ENCODE data around the gene ATMIN. TPM values are rescaled to one million over a fixed set of nuclear protein-coding genes. Genes with fewer than 3 reads are reported as not detected.

Gene ATMIN
- total RNA-seq, 2 experiments from 2014 or later, result 29.6 to 33.8 TPM

DNA sequence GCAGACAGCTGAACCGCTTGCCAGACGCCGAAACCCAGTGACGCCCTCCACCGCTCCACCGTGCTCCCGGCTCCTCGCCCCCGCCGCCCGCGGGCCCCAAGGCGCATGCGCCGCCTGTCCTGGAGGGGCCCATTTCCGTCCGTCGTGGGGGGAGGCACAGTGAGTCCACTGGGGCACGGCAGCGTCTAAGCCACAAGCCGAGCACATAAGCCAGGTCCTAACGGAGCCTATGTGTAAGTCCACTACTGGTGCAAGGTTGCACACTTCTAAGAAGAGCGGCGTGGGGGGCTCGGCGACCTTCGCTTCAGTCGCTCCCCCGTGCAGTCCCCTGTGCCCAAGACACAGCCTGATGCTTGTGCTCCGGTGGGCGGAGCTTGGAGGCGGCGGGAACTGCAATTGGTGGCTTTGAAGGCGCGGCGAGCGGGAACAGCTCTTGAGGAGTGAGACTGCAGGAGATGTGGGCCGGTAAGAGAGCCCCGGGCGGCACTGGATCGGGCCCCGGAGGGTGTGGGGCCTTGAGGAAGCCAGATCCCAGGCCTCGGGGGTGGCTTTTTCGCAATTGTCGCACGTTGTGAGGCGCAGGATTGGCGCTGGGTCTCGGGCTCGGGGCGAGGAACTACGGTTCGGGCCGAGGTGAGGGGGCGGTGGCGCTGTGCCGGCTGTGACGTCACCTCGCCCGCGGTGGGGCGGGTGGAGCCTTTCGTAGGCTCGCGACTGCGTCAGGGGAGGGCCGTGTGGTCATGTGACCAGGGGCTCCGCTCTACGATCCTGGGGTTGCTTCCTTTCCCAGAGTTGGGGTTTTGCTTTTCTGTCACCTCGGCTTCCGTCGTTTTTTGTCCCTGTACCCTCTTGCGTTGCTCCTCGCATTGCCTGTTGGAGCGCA, 28.6 kb upstream of the ATMIN start, which contains the start of the genes CENPN and CMC2:
TSS of gene CENPN (plus strand) at position 402 of the 883 bp plus-strand sequence. CDS start 4,726 bp downstream, outside the sequence.
TSS of gene CMC2 (minus strand) at position 73 of the 883 bp plus-strand sequence. CDS start 9,491 bp downstream, outside the sequence.
- peak; percentile 98 for DNase-seq
- ChIA-PET POLR2A (interaction anchor here (0.8 to 6.2 kb wide), 11 partner anchors 9 to 711 kb away, joined by 3 to 70 read pairs (median 4); partner anchors contain the start of genes ATMIN, C16orf46 and GAN), CTCF (interaction anchor here (0.8 to 6.1 kb wide), 4 partner anchors 10 to 29 kb away, joined by 3 to 75 read pairs (median 8); partner anchors contain the start of gene ATMIN)
- Mint-ChIP-seq H3K9me3 (no peaks in the 10 kb centered on the region), H3K4me3 (peak within 1 kb of the TSS; percentile 95), H3K27ac (peak within 1 kb of the TSS; percentile 100), H3K36me3 (ENCODE audit: low read depth) (peaks cover 48% of the 10 kb centered on the region), H3K27me3 (no peaks in the 10 kb centered on the region), H3K4me1 (peaks cover 58% of the 10 kb centered on the region)

DNA sequence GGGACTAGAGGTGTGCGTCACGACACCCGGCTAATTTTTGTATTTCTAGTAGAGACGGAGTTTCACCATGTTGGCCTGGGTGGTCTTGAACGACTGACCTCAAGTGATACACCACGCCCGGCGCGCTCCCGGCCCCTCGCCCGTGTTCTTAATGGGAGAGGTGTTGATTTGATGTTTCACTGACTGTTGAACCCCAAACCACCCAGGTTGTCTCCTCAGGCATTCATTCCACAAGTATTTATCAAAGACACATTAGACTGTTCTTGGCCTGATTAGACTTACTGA, 27.2 kb upstream of the ATMIN start:
- peaks cover 49% of the 10 kb centered on the region for H3K36me3 Mint-ChIP-seq (ENCODE audit: low read depth)
- ChIA-PET POLR2A (interaction anchor here (1.6 kb wide), 2 partner anchors 11 to 28 kb away, joined by 5 to 9 read pairs; partner anchors contain the start of gene ATMIN), CTCF (interaction anchor here (0.6 to 1.5 kb wide), 2 partner anchors 26 to 28 kb away, joined by 3 to 9 read pairs; partner anchors contain the start of gene ATMIN)
- no peaks in the 10 kb centered on the region for H3K9me3 Mint-ChIP-seq
- peak overlapping the region; percentile 100 for H3K27ac Mint-ChIP-seq
- DNase-seq, result no peak
- peaks cover 49% of the 10 kb centered on the region for H3K4me1 Mint-ChIP-seq
- H3K27me3 Mint-ChIP-seq, result no peaks in the 10 kb centered on the region
- H3K4me3 Mint-ChIP-seq, result peak overlapping the region; percentile 95

DNA sequence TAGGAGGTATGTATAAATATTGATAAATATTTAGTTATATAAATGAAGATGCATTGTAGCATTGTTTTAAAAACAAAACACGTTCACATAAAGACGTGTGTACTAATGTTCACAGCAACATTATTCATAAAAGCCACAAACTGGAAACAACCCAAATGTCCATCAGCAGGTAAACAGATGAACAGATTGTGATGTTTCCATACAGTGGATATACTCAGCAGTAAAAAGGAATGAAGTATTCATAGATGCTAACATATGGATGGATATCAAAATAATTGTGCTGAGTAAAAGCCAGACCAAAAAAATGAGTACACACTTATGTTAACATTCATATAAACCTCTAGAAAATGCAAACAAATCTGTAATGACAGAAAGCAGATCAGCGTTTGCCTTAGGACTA, 22.7 kb upstream of the ATMIN start:
- ChIA-PET CTCF (no interaction called here), POLR2A (no interaction called here)
- H3K4me1 Mint-ChIP-seq, result peaks cover 42% of the 10 kb centered on the region
- H3K9me3 Mint-ChIP-seq, result no peaks in the 10 kb centered on the region
- H3K36me3 Mint-ChIP-seq (ENCODE audit: low read depth), result peaks cover 76% of the 10 kb centered on the region
- H3K4me3 Mint-ChIP-seq, result no peak overlapping the region
- H3K27ac Mint-ChIP-seq, result no peak overlapping the region
- no peaks in the 10 kb centered on the region for H3K27me3 Mint-ChIP-seq
- DNase-seq, result no peak

DNA sequence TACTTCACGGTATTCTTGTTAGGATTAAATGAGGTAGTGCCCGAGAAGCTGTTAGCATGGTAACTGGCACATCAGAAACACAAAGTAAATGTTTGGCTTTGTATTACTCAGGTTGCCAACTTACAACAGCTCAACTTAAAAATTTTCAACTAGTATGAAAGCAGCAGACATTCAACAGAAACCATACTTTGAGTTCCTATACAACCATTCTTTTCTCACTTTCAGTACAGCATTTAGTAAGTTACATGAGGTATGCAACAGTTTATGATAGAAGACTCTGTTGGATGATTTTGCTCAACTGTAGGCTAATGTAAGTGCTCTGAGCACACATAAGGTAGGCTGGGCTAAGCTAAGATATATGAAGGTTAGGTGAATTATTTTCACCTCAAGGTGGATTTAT, 21.0 kb upstream of the ATMIN start:
- no peaks in the 10 kb centered on the region for H3K27me3 Mint-ChIP-seq
- peak overlapping the region; percentile 24 for H3K27ac Mint-ChIP-seq
- no peak overlapping the region for H3K4me3 Mint-ChIP-seq
- no peaks in the 10 kb centered on the region for H3K9me3 Mint-ChIP-seq
- no peak for DNase-seq
- H3K36me3 Mint-ChIP-seq (ENCODE audit: low read depth), result peaks cover 76% of the 10 kb centered on the region
- H3K4me1 Mint-ChIP-seq, result peaks cover 27% of the 10 kb centered on the region
- CTCF ChIA-PET, result interaction anchor here (1.0 to 1.2 kb wide), 3 partner anchors 10 to 21 kb away, joined by 3 to 6 read pairs (median 5); partner anchors contain the start of gene ATMIN
- POLR2A ChIA-PET, result interaction anchor here (0.9 to 1.5 kb wide), 4 partner anchors 11 to 63 kb away, joined by 3 to 4 read pairs (median 4); partner anchors contain the start of gene C16orf46

DNA sequence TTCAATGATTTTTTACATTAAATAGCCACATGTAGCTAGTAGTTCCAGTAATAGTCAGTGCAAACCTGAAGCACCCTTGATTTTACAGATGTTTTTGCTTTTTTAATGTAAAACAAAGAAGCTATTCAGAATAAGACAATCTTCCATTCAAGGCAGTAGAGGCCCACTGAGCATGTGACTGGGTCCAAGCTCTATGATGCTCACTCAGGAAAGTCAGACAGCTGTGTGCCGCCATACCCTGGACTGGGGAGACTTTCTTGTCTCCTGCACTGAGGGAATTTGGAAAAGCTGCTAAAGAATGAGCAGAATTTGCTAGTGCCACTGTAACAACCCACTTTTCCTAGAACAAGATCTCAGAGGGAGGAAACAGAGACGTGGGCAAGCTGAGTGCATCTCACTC, 17.1 kb upstream of the ATMIN start:
- no peaks in the 10 kb centered on the region for H3K27me3 Mint-ChIP-seq
- no peak for DNase-seq
- no peak overlapping the region for H3K4me3 Mint-ChIP-seq
- CTCF ChIA-PET, result interaction anchor here (1.1 to 2.6 kb wide), 4 partner anchors 11 to 17 kb away, joined by 3 to 14 read pairs (median 10); partner anchors contain the start of gene ATMIN
- no peak overlapping the region for H3K27ac Mint-ChIP-seq
- peaks cover 80% of the 10 kb centered on the region for H3K36me3 Mint-ChIP-seq (ENCODE audit: low read depth)
- H3K9me3 Mint-ChIP-seq, result no peaks in the 10 kb centered on the region
- POLR2A ChIA-PET, result interaction anchor here (0.7 to 1.8 kb wide), 4 partner anchors 11 to 20 kb away, joined by 3 to 6 read pairs (median 4); partner anchors contain the start of gene ATMIN
- peaks cover 9% of the 10 kb centered on the region for H3K4me1 Mint-ChIP-seq

DNA sequence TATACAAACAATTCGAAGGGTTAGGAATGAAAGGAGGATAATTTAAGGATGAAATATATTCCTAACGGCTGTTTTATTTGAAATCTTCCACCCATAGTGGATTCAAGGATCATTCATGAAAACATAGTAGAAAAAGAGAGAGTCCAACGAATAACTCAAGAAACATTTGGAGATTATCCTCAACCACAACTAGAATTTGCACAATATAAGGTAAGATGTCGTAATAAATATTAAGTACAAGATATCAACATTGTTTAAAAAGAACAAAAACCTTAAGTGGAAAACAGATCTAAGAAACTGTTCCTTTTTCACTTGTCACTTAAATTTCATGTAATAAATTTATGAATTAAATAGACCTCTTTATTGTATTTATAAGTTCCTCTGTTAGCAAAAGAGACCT, 9.2 kb upstream of the ATMIN start:
- Mint-ChIP-seq H3K4me1 (no peaks in the 10 kb centered on the region), H3K27ac (no peak overlapping the region), H3K9me3 (no peaks in the 10 kb centered on the region), H3K27me3 (no peaks in the 10 kb centered on the region), H3K36me3 (ENCODE audit: low read depth) (peaks cover 67% of the 10 kb centered on the region), H3K4me3 (no peak overlapping the region)
- ChIA-PET CTCF (interaction anchor here (0.8 kb wide), 1 partner anchor 9 kb away, joined by 3 read pairs; the partner anchor contains the start of gene ATMIN), POLR2A (no interaction called here)
- no peak for DNase-seq

DNA sequence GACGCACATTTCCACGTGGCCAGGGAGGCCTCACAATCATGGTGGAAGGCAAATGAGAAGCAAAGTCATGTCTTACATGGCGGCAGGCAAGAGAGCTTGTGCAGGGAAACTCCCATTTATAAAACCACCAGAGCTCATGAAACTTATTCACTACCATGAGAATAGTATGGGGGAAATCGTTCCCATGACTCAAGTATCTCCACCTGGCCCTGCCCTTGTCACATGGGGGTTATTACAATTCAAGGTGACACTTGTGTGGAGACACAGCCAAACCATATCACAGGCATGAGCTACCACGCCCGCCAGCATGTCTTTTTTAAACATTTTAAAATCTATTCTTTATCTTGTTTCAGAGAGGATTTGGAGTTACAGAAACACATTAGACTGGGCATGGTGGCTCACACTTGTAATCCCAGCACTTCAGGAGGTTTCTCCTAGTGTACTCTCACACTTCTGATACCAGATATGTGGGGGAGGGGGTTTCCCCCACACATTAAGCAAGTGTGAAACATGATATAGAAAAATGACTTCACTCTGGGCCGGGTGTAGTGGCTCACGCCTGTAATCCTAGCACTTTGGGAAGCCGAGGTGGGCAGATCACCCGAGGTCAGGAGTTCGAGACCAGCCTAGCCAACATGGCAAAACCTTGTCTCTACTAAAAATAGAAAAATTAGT, 5.6 kb upstream of the ATMIN start:
- no peak for DNase-seq
- peaks cover 60% of the 10 kb centered on the region for H3K36me3 Mint-ChIP-seq (ENCODE audit: low read depth)
- H3K4me3 Mint-ChIP-seq, result no peak overlapping the region
- no peak overlapping the region for H3K27ac Mint-ChIP-seq
- H3K27me3 Mint-ChIP-seq, result no peaks in the 10 kb centered on the region
- no peaks in the 10 kb centered on the region for H3K9me3 Mint-ChIP-seq
- H3K4me1 Mint-ChIP-seq, result peaks cover under 1% of the 10 kb centered on the region
- ChIA-PET POLR2A (interaction anchor here (1.3 to 8.8 kb wide), 2 partner anchors 11 to 26 kb away, joined by 6 to 70 read pairs; partner anchors contain the start of genes CENPN and CMC2), CTCF (interaction anchor here (1.0 to 1.2 kb wide), 2 partner anchors 12 to 46 kb away, joined by 3 read pairs; no protein-coding TSS in a partner anchor)

DNA sequence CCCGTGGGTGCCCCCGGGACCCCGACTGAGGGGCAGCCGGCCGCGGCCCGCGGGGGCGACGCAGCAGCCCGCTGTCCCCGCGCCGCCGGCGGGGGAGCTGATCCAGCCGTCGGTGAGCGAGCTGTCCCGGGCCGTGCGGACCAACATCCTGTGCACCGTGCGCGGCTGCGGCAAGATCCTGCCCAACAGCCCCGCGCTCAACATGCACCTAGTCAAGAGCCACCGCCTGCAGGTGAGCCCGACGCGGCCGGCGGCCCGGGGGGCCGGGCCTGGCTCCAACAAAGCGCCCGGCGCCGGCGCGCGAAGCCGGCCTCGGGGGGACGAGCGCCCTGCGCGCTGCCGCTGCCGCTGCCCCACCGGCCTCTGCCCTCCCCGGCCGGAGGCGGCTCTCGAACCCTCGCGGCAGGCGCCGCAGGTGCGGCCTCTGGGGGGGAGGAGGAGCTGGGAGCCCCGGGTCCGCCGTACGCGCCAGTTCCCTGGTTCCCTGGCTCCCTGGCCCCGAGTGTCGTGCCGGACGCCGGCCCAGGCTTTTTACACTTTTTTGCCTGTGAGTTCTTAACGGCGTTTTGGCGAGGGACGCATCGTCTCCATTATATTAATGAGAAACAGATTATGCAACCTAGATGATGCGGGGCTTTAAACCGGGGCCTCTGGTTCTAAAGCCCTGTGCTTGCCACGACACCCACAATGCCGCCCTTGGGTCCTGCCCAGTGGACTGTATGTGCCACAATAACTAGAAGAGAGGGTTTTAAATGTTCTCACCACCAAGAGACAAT, 521 bp downstream of the ATMIN start:
- CTCF ChIA-PET, result interaction anchor here (0.6 to 4.7 kb wide), 38 partner anchors 9 to 1619 kb away, joined by 3 to 75 read pairs (median 4); partner anchors contain the start of genes C16orf46, CENPN, CMC2 and GAN
- H3K27ac Mint-ChIP-seq, result peak overlapping the region; percentile 63

DNA sequence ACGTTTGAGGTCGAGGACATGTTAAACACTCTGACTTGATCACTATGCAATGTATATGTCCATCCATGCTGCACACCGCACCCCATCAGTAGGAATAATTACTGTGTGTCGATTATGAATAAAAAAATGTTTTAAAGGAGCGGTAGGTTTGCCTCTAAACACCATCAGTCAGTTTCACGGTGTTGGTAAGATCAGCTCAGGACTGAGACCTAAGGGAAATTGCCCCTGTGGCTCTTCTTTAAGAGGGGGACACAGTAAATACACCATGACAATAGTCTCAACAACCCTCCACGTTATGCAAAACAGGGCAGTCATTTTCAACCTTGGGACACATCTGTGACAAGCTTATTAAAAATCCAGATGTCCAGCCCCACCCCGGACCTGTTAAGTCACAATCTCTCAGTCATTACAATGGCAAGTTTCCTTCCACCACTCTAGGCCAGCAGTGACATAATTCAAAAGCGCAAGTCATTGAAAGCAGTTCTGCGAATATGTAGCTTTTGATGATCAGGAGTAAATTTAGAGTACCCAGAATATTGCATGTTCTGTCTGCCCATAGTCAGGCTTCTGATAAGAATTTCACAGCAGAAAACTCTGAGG, 1.2 kb downstream of the ATMIN start:
- Mint-ChIP-seq H3K9me3 (no peaks in the 10 kb centered on the region), H3K4me3 (peak overlapping the region; percentile 79), H3K36me3 (ENCODE audit: low read depth) (peaks cover 44% of the 10 kb centered on the region), H3K27me3 (no peaks in the 10 kb centered on the region), H3K4me1 (peaks cover 26% of the 10 kb centered on the region), H3K27ac (peak overlapping the region; percentile 63)
- no peak for DNase-seq
- ChIA-PET CTCF (interaction anchor here (1.1 to 4.7 kb wide), 11 partner anchors 9 to 510 kb away, joined by 3 to 75 read pairs (median 4); partner anchors contain the start of genes C16orf46, CENPN and CMC2), POLR2A (interaction anchor here (0.9 to 8.8 kb wide), 6 partner anchors 13 to 434 kb away, joined by 3 to 70 read pairs (median 8); partner anchors contain the start of genes C16orf46, CENPN and CMC2)

More for the DNA sequence above, 521 bp downstream of the ATMIN start:
- Mint-ChIP-seq H3K36me3 (ENCODE audit: low read depth) (peaks cover 45% of the 10 kb centered on the region), H3K4me3 (peak overlapping the region; percentile 79), H3K4me1 (peaks cover 26% of the 10 kb centered on the region), H3K27me3 (no peaks in the 10 kb centered on the region), H3K9me3 (no peaks in the 10 kb centered on the region)
- peak; percentile 53 for DNase-seq
- POLR2A ChIA-PET, result interaction anchor here (0.9 to 8.8 kb wide), 11 partner anchors 13 to 434 kb away, joined by 3 to 70 read pairs (median 3); partner anchors contain the start of genes C16orf46, CENPN, CMC2 and GAN

DNA sequence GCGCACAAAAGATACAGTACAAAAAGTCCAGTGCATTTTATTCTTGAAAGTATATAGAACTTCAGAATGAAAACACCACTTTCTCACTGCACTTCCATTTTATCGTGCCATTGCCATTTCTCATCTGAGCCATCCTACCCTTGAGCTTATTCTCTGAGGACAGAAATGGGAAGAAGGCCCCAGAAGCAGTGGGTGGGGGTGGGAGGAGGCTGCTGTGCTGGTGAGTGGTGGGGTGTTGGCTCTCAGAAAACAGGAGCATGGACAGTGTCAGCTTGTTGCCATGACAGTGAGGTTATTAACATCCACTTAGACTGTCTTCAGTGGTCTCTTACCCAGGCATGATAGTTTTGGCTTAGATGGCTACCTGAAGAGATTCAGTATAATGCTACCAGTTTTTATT, 4.5 kb downstream of the ATMIN start:
- POLR2A ChIA-PET, result no interaction called here
- H3K4me1 Mint-ChIP-seq, result peaks cover 25% of the 10 kb centered on the region
- no peak overlapping the region for H3K4me3 Mint-ChIP-seq
- no peak overlapping the region for H3K27ac Mint-ChIP-seq
- DNase-seq, result no peak
- H3K27me3 Mint-ChIP-seq, result no peaks in the 10 kb centered on the region
- H3K36me3 Mint-ChIP-seq (ENCODE audit: low read depth), result peaks cover 59% of the 10 kb centered on the region
- CTCF ChIA-PET, result interaction anchor here (0.9 kb wide), 1 partner anchor 9 kb away, joined by 4 read pairs; no protein-coding TSS in a partner anchor
- H3K9me3 Mint-ChIP-seq, result no peaks in the 10 kb centered on the region

DNA sequence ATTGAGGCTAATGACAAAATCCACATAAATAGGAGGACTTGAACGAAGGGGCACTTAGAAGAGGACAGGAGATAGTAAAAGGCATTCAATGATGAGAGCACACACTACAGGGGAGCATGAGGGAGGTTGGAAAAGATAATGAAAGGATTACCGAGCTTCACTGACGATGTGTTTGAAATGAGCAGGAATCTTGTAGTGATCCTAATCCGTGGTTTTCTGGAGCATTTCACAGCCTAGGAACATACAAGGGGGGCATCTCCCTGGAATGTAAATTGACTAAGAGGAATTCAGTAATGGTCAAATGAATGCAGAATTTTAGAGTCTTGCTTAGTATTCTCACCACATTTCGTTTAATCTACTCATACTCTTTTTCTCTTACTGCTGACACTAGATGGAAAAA, 5.2 kb downstream of the ATMIN start:
- H3K36me3 Mint-ChIP-seq (ENCODE audit: low read depth), result peaks cover 63% of the 10 kb centered on the region
- POLR2A ChIA-PET, result no interaction called here

More for the DNA sequence above, 5.2 kb downstream of the ATMIN start:
- CTCF ChIA-PET, result no interaction called here
- Mint-ChIP-seq H3K9me3 (no peaks in the 10 kb centered on the region), H3K4me3 (no peak overlapping the region), H3K27me3 (no peaks in the 10 kb centered on the region), H3K4me1 (peaks cover 21% of the 10 kb centered on the region), H3K27ac (no peak overlapping the region)
- no peak for DNase-seq

Data from activated CD4-positive, alpha-beta memory T cell treated with anti-CD3 and anti-CD28 coated beads, Interleukin-2, amount 10 ng/mL, durations not matched to agents 7 days and 5 days (primary cell).